ENCODE data around the gene SPSB1.

Gene SPSB1

GRCh38 chr1:9281071-9281827 is 11.4 kb upstream of the SPSB1 start:
- peak overlapping the region; percentile 69 for H3K27ac ChIP-seq
- no peak for TF ChIP-seq CTCF (conservative IDR thresholded peaks at IDR 0.05; ENCODE audit: low read depth)
- ChIA-PET POLR2A (ENCODE audit: low non-redundant PET) (no interaction called here), CTCF (interaction anchor here (0.5 to 1.4 kb wide), 5 partner anchors 9 to 210 kb away, joined by 3 read pairs; no protein-coding TSS in a partner anchor)
- no peak for DNase-seq (ENCODE audit: low spot score)

GRCh38 chr1:9281908-9282695 is 10.6 kb upstream of the SPSB1 start:
- peak overlapping the region; percentile 24; the same call in 1 of the 2 replicates for H3K27ac ChIP-seq
- POLR2A ChIA-PET (ENCODE audit: low non-redundant PET) = no interaction called here
- CTCF ChIA-PET = interaction anchor here (0.5 to 1.4 kb wide), 3 partner anchors 56 to 209 kb away, joined by 3 read pairs; no protein-coding TSS in a partner anchor
- DNase-seq (ENCODE audit: low spot score) = no peak
- no peak for TF ChIP-seq CTCF (conservative IDR thresholded peaks at IDR 0.05; ENCODE audit: low read depth)

GRCh38 chr1:9282696-9282955 is 10.1 kb upstream of the SPSB1 start:
- ChIA-PET CTCF (interaction anchor here (1.4 kb wide), 1 partner anchor 208 kb away, joined by 3 read pairs; no protein-coding TSS in a partner anchor), POLR2A (ENCODE audit: low non-redundant PET) (no interaction called here)
- no peak for TF ChIP-seq CTCF (conservative IDR thresholded peaks at IDR 0.05; ENCODE audit: low read depth)
- no peak for DNase-seq (ENCODE audit: low spot score)
- H3K27ac ChIP-seq = no peak overlapping the region

- no peak for TF ChIP-seq CTCF (conservative IDR thresholded peaks at IDR 0.05; ENCODE audit: low read depth)
- ChIA-PET POLR2A (ENCODE audit: low non-redundant PET) (no interaction called here), CTCF (no interaction called here)
- no peak for DNase-seq (ENCODE audit: low spot score)
- no peak overlapping the region for H3K27ac ChIP-seq
Measured at GRCh38 chr1:9284061-9284460, 8.6 kb upstream of the SPSB1 start.

- POLR2A ChIA-PET (ENCODE audit: low non-redundant PET) = no interaction called here
- TF ChIP-seq CTCF (conservative IDR thresholded peaks at IDR 0.05; ENCODE audit: low read depth) = no peak
- no peak for DNase-seq (ENCODE audit: low spot score)
- H3K27ac ChIP-seq = no peak overlapping the region
- CTCF ChIA-PET = no interaction called here
Measured at GRCh38 chr1:9286556-9286955, 6.1 kb upstream of the SPSB1 start.

GRCh38 chr1:9289090-9289534 is 3.6 kb upstream of the SPSB1 start:
- peak; percentile 68 for TF ChIP-seq CTCF (conservative IDR thresholded peaks at IDR 0.05; ENCODE audit: low read depth)
- no peak for DNase-seq (ENCODE audit: low spot score)
- no peak overlapping the region for H3K27ac ChIP-seq
- POLR2A ChIA-PET (ENCODE audit: low non-redundant PET) = no interaction called here
- CTCF ChIA-PET = interaction anchor here (0.5 to 2.4 kb wide), 14 partner anchors 12 to 673 kb away, joined by 3 to 15 read pairs (median 5); partner anchors contain the start of gene H6PD
